GM23338 (cell line): ENCODE measurements around the gene HACE1. TPM values are rescaled to one million over a fixed set of nuclear protein-coding genes. Genes with fewer than 3 reads are reported as not detected.

Experiments
- ATAC-seq: fragments of 200-7000 bp; cut with Tn5 transposase; 3 replicates; pipeline ENCODE4 v1.9.1; 2020
- DNase-seq: peaks from one replicate; pipeline ENCODE4 v3.0.0-alpha.2; 2015; ENCODE audit warnings: low spot score
- H2AFZ ChIP-seq: fragments of 200-600 bp; sonication (generic); 2 replicates; pipeline ENCODE4 v1.8.0; 2016; ENCODE audit warnings: antibody characterized with exemption, mild to moderate bottlenecking, moderate library complexity
- H3F3A ChIP-seq: fragments of 200-600 bp; sonication (generic); replicated peaks from 2 replicates; pipeline ENCODE4 v1.8.0; 2017; ENCODE audit warnings: antibody characterized with exemption, mixed run types, low read depth
- H3K27ac ChIP-seq: fragments of 200-600 bp; sonication (generic); 2 replicates; pipeline ENCODE4 v1.6.1; 2016; ENCODE audit warnings: low read depth
- H3K27me3 ChIP-seq: fragments of 200-600 bp; sonication (generic); 2 replicates; pipeline ENCODE4 v1.8.0; 2016; ENCODE audit warnings: mild to moderate bottlenecking, mixed run types, moderate library complexity; ENCODE audit not compliant: insufficient read depth
- H3K36me3 ChIP-seq: fragments of 200-600 bp; sonication (generic); 2 replicates; pipeline ENCODE4 v1.8.0; 2016; ENCODE audit warnings: mild to moderate bottlenecking; ENCODE audit not compliant: insufficient read depth
- H3K4me1 ChIP-seq: fragments of 200-600 bp; sonication (generic); 2 replicates; pipeline ENCODE4 v1.8.0; 2016; ENCODE audit warnings: mild to moderate bottlenecking, moderate library complexity; ENCODE audit not compliant: insufficient read depth
- H3K4me2 ChIP-seq: fragments of 200-600 bp; sonication (generic); 2 replicates; pipeline ENCODE4 v1.7.1; 2017; ENCODE audit warnings: mixed run types
- H3K4me3 ChIP-seq: fragments of 200-600 bp; sonication (generic); 2 replicates; pipeline ENCODE4 v1.6.1; 2016; ENCODE audit warnings: mixed run types
- H3K79me2 ChIP-seq: fragments of 200-600 bp; sonication (generic); replicated peaks from 2 replicates; pipeline ENCODE4 v1.8.0; 2017; ENCODE audit warnings: mild to moderate bottlenecking; ENCODE audit not compliant: insufficient read depth
- H3K9me2 ChIP-seq: fragments of 200-600 bp; sonication (generic); 2 replicates; pipeline ENCODE4 v1.8.0; 2017; ENCODE audit not compliant: insufficient read depth
- H4K20me1 ChIP-seq: fragments of 200-600 bp; sonication (generic); replicated peaks from 2 replicates; pipeline ENCODE4 v1.8.0; 2017; ENCODE audit warnings: mild to moderate bottlenecking; ENCODE audit not compliant: insufficient read depth
- H3K27ac Mint-ChIP-seq: 2 replicates; pipeline ENCODE4 v1.8.0; 2020; ENCODE audit warnings: inconsistent platforms, mild to moderate bottlenecking, moderate library complexity, mixed read lengths
- H3K27me3 Mint-ChIP-seq: 3 replicates; pipeline ENCODE4 v1.8.0; 2022; ENCODE audit warnings: low read depth, mild to moderate bottlenecking, moderate library complexity, mixed read lengths, inconsistent platforms; ENCODE audit not compliant: insufficient read depth, poor library complexity
- H3K36me3 Mint-ChIP-seq: 3 replicates; pipeline ENCODE4 v1.8.0; 2021; ENCODE audit warnings: low read depth, mild to moderate bottlenecking, inconsistent platforms, moderate library complexity, mixed read lengths
- H3K4me1 Mint-ChIP-seq: 3 replicates; pipeline ENCODE4 v1.8.0; 2020; ENCODE audit warnings: mild to moderate bottlenecking, inconsistent platforms, mixed read lengths
- H3K4me3 Mint-ChIP-seq: 3 replicates; pipeline ENCODE4 v1.8.0; 2021; ENCODE audit warnings: moderate library complexity, mild to moderate bottlenecking, inconsistent platforms, mixed read lengths
- H3K9me3 Mint-ChIP-seq: 3 replicates; pipeline ENCODE4 v1.8.0; 2020; ENCODE audit warnings: moderate library complexity, mild to moderate bottlenecking, inconsistent platforms, mixed read lengths
- CREB1 ChIP-seq: fragments of 250-450 bp; sonication (Bioruptor Pico); IDR thresholded peaks from 2 replicates; pipeline ENCODE4 v1.5.0; 2020; ENCODE audit warnings: low read depth, mild to moderate bottlenecking, moderate library complexity
- EZH2phosphoT487 ChIP-seq: fragments of 200-600 bp; sonication (generic); IDR thresholded peaks from one replicate; pipeline ENCODE4 v1.8.1; 2018; ENCODE audit warnings: antibody characterized with exemption; ENCODE audit not compliant: unreplicated experiment
- JUNB ChIP-seq: IDR thresholded peaks from one replicate; pipeline ENCODE4 v1.6.1; 2016; ENCODE audit warnings: antibody characterized with exemption; ENCODE audit not compliant: unreplicated experiment
- NANOG ChIP-seq: IDR thresholded peaks from 2 replicates; pipeline ENCODE4 v1.6.1; 2016; ENCODE audit warnings: antibody characterized with exemption, borderline replicate concordance
- POLR2AphosphoS5 ChIP-seq: IDR thresholded peaks from 2 replicates; pipeline ENCODE4 v1.6.1; 2016; ENCODE audit warnings: antibody characterized with exemption, low read depth
- STAT1 ChIP-seq: IDR thresholded peaks from one replicate; pipeline ENCODE4 v1.6.1; 2016; ENCODE audit warnings: antibody characterized with exemption; ENCODE audit not compliant: unreplicated experiment
- ZNF114 ChIP-seq: fragments of 250-450 bp; sonication (Bioruptor Pico); IDR thresholded peaks from 2 replicates; pipeline ENCODE4 v1.5.0; 2020; ENCODE audit warnings: mild to moderate bottlenecking, moderate library complexity
- ZNF331 ChIP-seq: fragments of 250-450 bp; sonication (Bioruptor Pico); IDR thresholded peaks from 2 replicates; pipeline ENCODE4 v1.5.0; 2020; ENCODE audit warnings: low read depth, mild to moderate bottlenecking, moderate library complexity
- polyA plus RNA-seq: library from polyadenylated mRNA; unstranded; fragments of >200 nt; fragmentation: Nextera tagmentation; extraction: Ambion mirVana; gene quantifications from 2 replicates; pipeline ENCODE4 v1.2.1, GENCODE V29; 2016
- total RNA-seq: library from RNA; depleted of rRNA; stranded (reverse); fragments of >200 nt; shearing (Covaris generic); gene quantifications from 2 replicates; pipeline ENCODE4 v1.2.3, GENCODE V29; 2014
- TF ChIP-seq, protein P1 (sequence below): fragments of 250-450 bp; sonication (Bioruptor Pico); IDR thresholded peaks from 2 replicates; pipeline ENCODE4 v1.5.0; 2020; ENCODE audit warnings: mild to moderate bottlenecking, moderate library complexity
- TF ChIP-seq, protein P2 (sequence below): IDR thresholded peaks from 2 replicates; pipeline ENCODE4 v1.6.1; 2016; ENCODE audit warnings: antibody characterized with exemption
- TF ChIP-seq, protein P3 (sequence below), 2 experiments: fragments of 200-600 bp in 1 of 2; sonication (generic) in 1 of 2; conservative IDR thresholded peaks; 2 replicates each; pipeline versions ENCODE4 v1.5.1 to v1.6.1; 2016 to 2017; ENCODE audit warnings: antibody characterized with exemption in 2 of 2, low read depth in 2 of 2, mild to moderate bottlenecking in 2 of 2, moderate library complexity in 1 of 2

Gene HACE1
- total and polyA plus RNA-seq, 2 experiments from 2014 or later: 8.6 to 28.7 TPM

DNA sequence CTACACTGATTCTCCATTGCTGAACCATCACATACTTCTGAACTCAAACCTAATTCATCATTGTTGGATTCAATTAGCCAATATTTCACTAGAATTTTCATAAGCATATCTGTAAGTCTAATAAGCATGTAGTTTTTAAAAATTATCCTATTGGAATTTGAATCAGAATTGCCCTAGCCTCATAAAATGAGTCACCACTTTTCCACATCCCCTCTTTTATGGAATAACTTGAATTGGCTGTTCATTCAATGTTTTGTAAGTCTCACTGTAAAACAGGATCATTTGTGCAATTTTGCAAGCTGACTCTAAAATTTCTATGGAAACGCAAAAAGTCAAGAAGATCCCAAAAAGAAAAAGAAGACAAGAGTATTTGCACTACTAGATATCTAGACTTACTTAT, 141.0 kb downstream of the HACE1 start:
- H3K4me1 Mint-ChIP-seq: no peaks in the 10 kb centered on the region
- Histone ChIP-seq H3K9me2 (no peaks in the 10 kb centered on the region), H3K27me3 (no peaks in the 10 kb centered on the region), H3F3A (no peaks in the 10 kb centered on the region), H3K4me2 (no peak overlapping the region), H3K4me1 (no peaks in the 10 kb centered on the region), H3K36me3 (no peaks in the 10 kb centered on the region), H3K4me3 (no peak overlapping the region), H3K27ac (no peak overlapping the region), H3K79me2 (no peaks in the 10 kb centered on the region), H4K20me1 (no peaks in the 10 kb centered on the region), H2AFZ (no peak overlapping the region)
- DNase-seq (no peak), ATAC-seq (no peak)
- H3K4me3 Mint-ChIP-seq: no peak overlapping the region
- peaks cover 4% of the 10 kb centered on the region; the same call in 1 of the 3 replicates for H3K9me3 Mint-ChIP-seq
- TF ChIP-seq NANOG (no peak), CREB1 (no peak), STAT1 (no peak), ZNF331 (CRISPR knock-in tag) (no peak), JUNB (no peak), EZH2phosphoT487 (no peak), ZNF114 (no peak), POLR2AphosphoS5 (no peak)
- TF ChIP-seq, protein P1, sequence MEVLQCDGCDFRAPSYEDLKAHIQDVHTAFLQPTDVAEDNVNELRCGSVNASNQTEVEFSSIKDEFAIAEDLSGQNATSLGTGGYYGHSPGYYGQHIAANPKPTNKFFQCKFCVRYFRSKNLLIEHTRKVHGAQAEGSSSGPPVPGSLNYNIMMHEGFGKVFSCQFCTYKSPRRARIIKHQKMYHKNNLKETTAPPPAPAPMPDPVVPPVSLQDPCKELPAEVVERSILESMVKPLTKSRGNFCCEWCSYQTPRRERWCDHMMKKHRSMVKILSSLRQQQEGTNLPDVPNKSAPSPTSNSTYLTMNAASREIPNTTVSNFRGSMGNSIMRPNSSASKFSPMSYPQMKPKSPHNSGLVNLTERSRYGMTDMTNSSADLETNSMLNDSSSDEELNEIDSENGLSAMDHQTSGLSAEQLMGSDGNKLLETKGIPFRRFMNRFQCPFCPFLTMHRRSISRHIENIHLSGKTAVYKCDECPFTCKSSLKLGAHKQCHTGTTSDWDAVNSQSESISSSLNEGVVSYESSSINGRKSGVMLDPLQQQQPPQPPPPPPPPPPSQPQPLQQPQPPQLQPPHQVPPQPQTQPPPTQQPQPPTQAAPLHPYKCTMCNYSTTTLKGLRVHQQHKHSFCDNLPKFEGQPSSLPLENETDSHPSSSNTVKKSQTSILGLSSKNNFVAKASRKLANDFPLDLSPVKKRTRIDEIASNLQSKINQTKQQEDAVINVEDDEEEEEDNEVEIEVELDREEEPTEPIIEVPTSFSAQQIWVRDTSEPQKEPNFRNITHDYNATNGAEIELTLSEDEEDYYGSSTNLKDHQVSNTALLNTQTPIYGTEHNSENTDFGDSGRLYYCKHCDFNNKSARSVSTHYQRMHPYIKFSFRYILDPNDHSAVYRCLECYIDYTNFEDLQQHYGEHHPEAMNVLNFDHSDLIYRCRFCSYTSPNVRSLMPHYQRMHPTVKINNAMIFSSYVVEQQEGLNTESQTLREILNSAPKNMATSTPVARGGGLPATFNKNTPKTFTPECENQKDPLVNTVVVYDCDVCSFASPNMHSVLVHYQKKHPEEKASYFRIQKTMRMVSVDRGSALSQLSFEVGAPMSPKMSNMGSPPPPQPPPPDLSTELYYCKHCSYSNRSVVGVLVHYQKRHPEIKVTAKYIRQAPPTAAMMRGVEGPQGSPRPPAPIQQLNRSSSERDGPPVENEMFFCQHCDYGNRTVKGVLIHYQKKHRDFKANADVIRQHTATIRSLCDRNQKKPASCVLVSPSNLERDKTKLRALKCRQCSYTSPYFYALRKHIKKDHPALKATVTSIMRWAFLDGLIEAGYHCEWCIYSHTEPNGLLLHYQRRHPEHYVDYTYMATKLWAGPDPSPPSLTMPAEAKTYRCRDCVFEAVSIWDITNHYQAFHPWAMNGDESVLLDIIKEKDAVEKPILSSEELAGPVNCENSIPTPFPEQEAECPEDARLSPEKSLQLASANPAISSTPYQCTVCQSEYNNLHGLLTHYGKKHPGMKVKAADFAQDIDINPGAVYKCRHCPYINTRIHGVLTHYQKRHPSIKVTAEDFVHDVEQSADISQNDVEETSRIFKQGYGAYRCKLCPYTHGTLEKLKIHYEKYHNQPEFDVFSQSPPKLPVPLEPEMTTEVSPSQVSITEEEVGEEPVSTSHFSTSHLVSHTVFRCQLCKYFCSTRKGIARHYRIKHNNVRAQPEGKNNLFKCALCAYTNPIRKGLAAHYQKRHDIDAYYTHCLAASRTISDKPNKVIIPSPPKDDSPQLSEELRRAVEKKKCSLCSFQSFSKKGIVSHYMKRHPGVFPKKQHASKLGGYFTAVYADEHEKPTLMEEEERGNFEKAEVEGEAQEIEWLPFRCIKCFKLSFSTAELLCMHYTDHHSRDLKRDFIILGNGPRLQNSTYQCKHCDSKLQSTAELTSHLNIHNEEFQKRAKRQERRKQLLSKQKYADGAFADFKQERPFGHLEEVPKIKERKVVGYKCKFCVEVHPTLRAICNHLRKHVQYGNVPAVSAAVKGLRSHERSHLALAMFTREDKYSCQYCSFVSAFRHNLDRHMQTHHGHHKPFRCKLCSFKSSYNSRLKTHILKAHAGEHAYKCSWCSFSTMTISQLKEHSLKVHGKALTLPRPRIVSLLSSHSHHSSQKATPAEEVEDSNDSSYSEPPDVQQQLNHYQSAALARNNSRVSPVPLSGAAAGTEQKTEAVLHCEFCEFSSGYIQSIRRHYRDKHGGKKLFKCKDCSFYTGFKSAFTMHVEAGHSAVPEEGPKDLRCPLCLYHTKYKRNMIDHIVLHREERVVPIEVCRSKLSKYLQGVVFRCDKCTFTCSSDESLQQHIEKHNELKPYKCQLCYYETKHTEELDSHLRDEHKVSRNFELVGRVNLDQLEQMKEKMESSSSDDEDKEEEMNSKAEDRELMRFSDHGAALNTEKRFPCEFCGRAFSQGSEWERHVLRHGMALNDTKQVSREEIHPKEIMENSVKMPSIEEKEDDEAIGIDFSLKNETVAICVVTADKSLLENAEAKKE (CRISPR knock-in tag): no peak
- TF ChIP-seq, protein P2, sequence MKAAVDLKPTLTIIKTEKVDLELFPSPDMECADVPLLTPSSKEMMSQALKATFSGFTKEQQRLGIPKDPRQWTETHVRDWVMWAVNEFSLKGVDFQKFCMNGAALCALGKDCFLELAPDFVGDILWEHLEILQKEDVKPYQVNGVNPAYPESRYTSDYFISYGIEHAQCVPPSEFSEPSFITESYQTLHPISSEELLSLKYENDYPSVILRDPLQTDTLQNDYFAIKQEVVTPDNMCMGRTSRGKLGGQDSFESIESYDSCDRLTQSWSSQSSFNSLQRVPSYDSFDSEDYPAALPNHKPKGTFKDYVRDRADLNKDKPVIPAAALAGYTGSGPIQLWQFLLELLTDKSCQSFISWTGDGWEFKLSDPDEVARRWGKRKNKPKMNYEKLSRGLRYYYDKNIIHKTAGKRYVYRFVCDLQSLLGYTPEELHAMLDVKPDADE: no peak
- TF ChIP-seq, protein P3, sequence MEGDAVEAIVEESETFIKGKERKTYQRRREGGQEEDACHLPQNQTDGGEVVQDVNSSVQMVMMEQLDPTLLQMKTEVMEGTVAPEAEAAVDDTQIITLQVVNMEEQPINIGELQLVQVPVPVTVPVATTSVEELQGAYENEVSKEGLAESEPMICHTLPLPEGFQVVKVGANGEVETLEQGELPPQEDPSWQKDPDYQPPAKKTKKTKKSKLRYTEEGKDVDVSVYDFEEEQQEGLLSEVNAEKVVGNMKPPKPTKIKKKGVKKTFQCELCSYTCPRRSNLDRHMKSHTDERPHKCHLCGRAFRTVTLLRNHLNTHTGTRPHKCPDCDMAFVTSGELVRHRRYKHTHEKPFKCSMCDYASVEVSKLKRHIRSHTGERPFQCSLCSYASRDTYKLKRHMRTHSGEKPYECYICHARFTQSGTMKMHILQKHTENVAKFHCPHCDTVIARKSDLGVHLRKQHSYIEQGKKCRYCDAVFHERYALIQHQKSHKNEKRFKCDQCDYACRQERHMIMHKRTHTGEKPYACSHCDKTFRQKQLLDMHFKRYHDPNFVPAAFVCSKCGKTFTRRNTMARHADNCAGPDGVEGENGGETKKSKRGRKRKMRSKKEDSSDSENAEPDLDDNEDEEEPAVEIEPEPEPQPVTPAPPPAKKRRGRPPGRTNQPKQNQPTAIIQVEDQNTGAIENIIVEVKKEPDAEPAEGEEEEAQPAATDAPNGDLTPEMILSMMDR (conservative IDR thresholded peaks at IDR 0.05; ENCODE audit: low read depth in 2 of 2): no peak
- H3K27me3 Mint-ChIP-seq: peaks cover 3% of the 10 kb centered on the region
- no peak overlapping the region for H3K27ac Mint-ChIP-seq
- H3K36me3 Mint-ChIP-seq: no peaks in the 10 kb centered on the region
